ENCODE data around the gene HINFP.

Gene HINFP

DNA sequence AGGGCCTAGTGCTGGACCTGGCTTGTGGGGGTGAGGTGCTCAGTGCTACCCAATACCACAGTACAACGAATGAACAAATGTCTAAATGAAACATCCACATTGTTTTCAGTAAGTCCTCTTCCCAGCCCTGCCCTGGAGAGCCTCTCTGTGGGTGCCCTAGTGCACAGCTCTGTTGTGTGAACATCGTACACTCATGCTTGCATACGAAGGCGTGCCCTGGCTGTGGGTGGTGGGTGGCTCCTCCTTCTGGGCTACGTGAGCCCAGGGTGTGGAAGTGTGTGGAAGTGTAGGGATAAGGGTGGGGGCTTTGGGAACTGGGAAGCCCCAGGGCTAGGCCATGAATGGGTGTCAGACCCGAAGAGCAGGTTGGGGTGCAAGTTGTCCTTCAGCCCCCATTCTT lies 46.6 kb downstream of the HINFP start:
- DNase-seq = no peak
- no peaks in the 10 kb centered on the region for H3K27me3 ChIP-seq (ENCODE audit: insufficient read depth, low read depth, severe bottlenecking)
- no peaks in the 10 kb centered on the region for H3K36me3 ChIP-seq
- H3K27ac ChIP-seq = no peak overlapping the region
- H3K9me3 ChIP-seq (ENCODE audit: severe bottlenecking) = no peaks in the 10 kb centered on the region
- no peak overlapping the region for H3K4me3 ChIP-seq (ENCODE audit: low read depth, low read length)
- TF ChIP-seq, protein P1, sequence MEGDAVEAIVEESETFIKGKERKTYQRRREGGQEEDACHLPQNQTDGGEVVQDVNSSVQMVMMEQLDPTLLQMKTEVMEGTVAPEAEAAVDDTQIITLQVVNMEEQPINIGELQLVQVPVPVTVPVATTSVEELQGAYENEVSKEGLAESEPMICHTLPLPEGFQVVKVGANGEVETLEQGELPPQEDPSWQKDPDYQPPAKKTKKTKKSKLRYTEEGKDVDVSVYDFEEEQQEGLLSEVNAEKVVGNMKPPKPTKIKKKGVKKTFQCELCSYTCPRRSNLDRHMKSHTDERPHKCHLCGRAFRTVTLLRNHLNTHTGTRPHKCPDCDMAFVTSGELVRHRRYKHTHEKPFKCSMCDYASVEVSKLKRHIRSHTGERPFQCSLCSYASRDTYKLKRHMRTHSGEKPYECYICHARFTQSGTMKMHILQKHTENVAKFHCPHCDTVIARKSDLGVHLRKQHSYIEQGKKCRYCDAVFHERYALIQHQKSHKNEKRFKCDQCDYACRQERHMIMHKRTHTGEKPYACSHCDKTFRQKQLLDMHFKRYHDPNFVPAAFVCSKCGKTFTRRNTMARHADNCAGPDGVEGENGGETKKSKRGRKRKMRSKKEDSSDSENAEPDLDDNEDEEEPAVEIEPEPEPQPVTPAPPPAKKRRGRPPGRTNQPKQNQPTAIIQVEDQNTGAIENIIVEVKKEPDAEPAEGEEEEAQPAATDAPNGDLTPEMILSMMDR (IDR thresholded peaks at IDR 0.05; ENCODE audit: low read depth, low read length) = no peak

DNA sequence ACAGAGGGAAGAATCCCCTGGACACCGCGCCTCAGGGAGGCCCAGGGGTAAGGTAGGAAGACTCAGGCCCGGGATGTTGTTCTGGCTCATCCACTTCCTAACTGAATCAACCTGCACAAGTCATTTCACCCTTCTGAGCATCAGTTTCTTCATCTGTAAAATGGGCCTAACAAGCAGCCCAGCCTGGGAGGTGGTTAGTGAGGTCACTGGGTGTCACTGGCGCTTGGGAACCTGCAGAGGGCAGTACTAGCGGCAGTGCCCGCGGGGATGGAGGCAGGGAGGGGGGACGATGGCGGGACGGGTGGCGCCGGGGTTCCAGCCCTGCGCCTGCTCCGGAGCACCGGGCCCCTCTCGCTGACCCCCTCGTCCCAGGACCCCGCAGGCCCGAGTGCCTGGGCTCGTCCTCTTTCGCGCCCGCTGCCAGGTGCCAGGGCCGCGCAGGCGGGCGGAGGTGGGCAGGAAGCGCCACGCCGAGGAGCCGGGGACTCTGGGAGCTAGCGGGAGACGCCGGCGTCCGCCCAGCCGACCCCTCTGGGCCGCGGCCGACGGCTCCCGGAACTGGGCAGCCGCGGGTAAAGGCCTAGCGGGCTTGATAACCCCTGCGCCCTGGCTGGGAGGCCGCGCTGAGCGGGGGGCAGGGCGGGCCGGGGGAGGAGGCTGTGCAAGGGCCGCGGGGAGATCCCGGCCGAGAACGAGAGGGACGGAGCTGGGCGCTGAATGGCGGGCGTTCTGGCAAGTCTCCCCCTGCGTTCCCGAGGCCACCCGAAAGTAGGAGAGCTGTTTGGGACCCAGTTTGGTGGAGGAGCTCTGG lies 47.3 kb downstream of the HINFP start, which contains the start of gene NLRX1:
TSS of gene NLRX1 (plus strand) at position 255 of the 811 bp plus-strand sequence. CDS start 2,679 bp downstream, outside the sequence.
- peak; percentile 87 for DNase-seq
- H3K27me3 ChIP-seq (ENCODE audit: insufficient read depth, low read depth, severe bottlenecking) = no peaks in the 10 kb centered on the region
- H3K9me3 ChIP-seq (ENCODE audit: severe bottlenecking) = no peaks in the 10 kb centered on the region
- peak within 1 kb of the TSS; percentile 91 for H3K27ac ChIP-seq
- H3K4me3 ChIP-seq (ENCODE audit: low read depth, low read length) = peak within 1 kb of the TSS; percentile 64
- TF ChIP-seq, protein P1 (IDR thresholded peaks at IDR 0.05; ENCODE audit: low read depth, low read length) = peak; percentile 89
- no peaks in the 10 kb centered on the region for H3K36me3 ChIP-seq

DNA sequence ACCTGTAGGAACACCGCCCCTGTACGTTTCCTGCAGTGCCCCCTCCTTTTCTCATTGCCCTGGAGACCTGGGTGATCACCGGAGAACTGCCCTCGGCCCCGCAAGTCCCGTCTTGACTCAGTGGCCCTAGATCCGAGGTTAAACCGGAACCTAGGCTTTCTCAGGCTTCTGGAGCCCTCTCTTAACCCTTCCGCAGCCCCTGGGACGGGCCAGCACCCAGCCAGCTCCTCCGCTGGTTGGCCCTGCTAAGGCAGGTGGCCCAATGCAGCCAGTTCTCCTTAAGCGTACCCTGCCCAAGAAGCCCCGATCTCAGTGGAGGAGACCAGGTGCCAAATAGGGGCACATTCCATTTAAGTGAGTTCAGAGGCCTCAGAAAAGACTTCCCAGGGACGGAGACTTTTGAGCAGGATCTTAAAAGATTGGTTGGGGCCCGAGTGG lies 47.9 kb downstream of the HINFP start:
- H3K9me3 ChIP-seq (ENCODE audit: severe bottlenecking) = no peaks in the 10 kb centered on the region
- peak overlapping the region; percentile 64 for H3K4me3 ChIP-seq (ENCODE audit: low read depth, low read length)

DNA sequence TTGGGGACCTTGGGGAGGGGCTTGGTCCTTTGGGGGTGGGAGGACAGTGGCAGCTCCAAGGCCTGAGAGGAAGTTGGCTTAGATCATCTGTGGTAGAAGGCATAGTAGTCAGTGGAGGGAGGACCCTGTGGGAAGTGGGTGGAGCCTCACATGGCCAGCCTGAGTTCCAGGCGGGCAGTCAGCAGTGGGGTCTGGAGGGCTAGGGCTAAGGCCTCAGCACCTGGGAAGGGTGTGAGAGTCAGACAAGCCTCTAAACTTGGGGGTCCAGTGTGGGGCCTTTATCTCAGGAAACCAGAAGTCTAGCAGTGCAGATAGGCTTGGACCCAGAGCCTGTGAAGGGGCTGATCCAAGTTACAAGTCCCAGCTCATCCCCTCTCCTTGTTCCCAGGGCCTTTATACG lies 51.1 kb downstream of the HINFP start:
- H3K36me3 ChIP-seq = peaks cover 8% of the 10 kb centered on the region; the same call in 1 of the 2 replicates
- no peak overlapping the region for H3K4me3 ChIP-seq (ENCODE audit: low read depth, low read length)
- no peak for DNase-seq
- H3K27me3 ChIP-seq (ENCODE audit: insufficient read depth, low read depth, severe bottlenecking) = no peaks in the 10 kb centered on the region
- H3K9me3 ChIP-seq (ENCODE audit: severe bottlenecking) = no peaks in the 10 kb centered on the region
- H3K27ac ChIP-seq = no peak overlapping the region
- TF ChIP-seq, protein P1 (IDR thresholded peaks at IDR 0.05; ENCODE audit: low read depth, low read length) = no peak

More for the DNA sequence above, 47.9 kb downstream of the HINFP start:
- TF ChIP-seq, protein P1 (IDR thresholded peaks at IDR 0.05; ENCODE audit: low read depth, low read length) = no peak
- peaks cover 3% of the 10 kb centered on the region; the same call in 1 of the 2 replicates for H3K36me3 ChIP-seq
- DNase-seq = peak; percentile 22
- H3K27me3 ChIP-seq (ENCODE audit: insufficient read depth, low read depth, severe bottlenecking) = no peaks in the 10 kb centered on the region
- H3K27ac ChIP-seq = peak overlapping the region; percentile 91

DNA sequence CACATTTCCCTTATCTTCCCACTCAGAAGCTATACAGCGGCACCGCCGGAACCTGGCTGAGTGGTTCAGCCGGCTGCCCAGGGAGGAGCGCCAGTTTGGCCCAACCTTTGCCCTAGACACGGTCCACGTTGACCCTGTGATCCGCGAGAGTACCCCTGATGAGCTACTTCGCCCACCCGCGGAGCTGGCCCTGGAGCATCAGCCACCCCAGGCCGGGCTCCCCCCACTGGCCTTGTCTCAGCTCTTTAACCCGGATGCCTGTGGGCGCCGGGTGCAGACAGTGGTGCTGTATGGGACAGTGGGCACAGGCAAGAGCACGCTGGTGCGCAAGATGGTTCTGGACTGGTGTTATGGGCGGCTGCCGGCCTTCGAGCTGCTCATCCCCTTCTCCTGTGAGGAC lies 52.1 kb downstream of the HINFP start:
- no peak overlapping the region for H3K4me3 ChIP-seq (ENCODE audit: low read depth, low read length)
- no peak overlapping the region for H3K27ac ChIP-seq
- no peaks in the 10 kb centered on the region for H3K9me3 ChIP-seq (ENCODE audit: severe bottlenecking)
- no peaks in the 10 kb centered on the region for H3K27me3 ChIP-seq (ENCODE audit: insufficient read depth, low read depth, severe bottlenecking)
- TF ChIP-seq, protein P1 (IDR thresholded peaks at IDR 0.05; ENCODE audit: low read depth, low read length) = no peak
- no peak for DNase-seq
- H3K36me3 ChIP-seq = peaks cover 8% of the 10 kb centered on the region; the same call in 1 of the 2 replicates
